HL-60/S4 (cell line): ENCODE measurements around the gene STUB1.

Source experiments
- in situ Hi-C: fragments of 300-500 bp; cut with MboI; formaldehyde crosslinking; loops from 2 replicates; pipeline ENCODE4 v1.14.3; 2022; ENCODE audit warnings: low sequenced_read_pairs

STUB1 gene

DNA sequence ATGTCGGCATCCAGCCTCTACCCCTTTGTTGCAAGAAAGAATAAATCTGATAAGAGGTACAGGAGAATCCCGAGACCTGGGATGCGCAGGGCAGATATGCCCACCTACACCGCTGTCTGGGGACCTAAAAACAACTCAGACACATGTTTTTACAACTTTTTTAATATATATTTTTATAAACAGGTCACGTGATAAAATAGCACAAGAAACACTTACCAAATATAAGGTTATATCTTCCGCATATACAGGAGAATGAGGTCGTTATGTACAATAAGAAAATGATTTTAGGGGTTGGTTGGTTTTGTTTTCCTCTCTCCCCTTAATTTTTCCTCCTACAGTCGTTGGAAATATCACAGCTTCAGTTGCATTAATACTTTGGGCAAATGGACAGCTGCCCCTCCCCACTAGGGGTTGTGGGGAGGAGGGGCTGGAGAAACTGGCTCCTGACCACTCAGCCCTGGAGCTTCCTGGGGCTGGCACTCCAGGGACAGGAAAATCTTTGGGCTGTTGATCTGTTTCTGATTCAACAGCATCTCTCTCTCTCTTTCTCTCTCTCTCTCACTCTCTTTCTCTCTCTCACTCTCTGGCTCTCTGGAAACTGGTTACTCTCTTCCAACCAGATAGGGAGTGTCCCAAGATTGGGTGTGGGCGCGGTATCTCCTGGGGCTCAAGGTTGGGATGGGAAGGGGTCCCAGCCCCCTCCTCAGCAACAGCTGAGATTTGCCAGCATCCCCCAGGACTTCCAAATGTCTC lies 12.3 kb downstream of the STUB1 start:
- in situ Hi-C loops, result no loop called here

DNA sequence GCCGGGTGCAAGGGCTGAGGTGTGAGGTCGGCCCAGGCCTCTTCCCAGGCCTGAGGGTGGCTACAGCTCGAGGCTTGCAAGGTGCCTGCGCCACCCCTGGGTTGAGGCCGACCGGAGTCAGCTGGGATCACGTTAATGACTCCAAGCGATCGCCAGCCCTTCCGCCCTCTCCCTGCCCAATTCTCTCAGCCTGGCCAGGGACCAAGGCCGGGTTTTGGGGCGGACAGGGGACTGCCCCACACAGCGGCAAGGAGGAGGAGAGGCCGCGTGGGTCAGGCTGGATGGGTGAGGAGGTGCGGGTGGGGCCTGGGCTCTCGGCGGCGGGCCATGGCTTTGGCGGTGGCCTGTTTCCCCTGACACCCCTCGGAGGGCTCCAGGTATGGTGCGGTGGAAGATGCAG lies 13.2 kb downstream of the STUB1 start:
- in situ Hi-C loops, result no loop called here

DNA sequence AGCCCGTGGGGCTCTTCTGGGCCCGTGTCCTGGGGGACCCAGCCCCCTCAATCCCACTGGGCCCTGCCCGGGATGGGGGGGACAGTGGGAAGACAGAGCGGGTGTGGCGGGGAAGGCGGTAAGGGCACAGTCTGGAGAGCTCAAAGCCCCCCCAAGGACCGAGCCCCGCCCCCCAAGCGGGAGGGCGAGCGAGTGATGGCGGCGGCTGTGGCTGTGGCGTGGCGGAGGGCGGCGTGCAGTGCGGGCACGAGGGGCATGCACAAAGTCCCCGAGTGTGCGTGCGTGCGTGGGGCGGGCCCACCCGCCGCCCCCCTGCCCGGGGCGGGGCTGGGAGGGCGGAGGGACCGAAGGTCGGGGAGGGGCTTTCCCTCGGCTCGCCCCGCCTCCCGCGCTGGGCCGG lies 13.6 kb downstream of the STUB1 start:
- in situ Hi-C loops, result no loop called here

DNA sequence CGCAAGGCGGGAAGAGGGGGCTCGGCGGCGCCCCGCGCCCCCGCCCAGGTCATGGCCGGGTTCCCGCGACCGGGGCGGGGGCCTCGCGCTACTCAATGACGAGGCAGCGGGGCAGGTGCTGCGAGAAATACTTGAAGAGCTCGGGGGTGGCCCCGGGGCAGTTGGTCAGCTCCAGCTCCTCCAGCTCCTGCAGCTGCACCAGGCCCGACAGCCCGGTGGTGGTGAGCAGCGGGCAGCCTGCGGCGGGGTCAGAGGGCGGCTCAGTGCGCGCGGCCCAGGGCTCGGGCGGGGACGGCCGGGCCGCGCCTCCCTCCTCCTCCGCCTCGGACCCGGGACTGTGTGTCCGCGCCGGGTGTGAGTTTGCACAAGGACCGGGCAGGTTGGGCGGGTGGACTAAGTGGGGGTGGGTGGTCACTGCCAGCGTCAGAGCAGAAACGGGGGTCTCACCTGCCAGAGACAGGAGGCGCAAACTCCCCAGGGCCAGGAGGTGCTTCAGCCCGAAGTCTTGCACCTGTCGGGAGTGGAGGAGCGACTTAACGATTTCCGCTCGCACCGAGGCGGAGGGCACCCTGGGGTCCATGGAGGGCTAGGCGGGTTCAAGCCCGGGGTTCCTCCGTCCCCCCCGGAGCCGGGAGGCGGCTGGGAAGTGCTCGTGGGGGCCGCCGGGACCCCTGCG lies 14.1 kb downstream of the STUB1 start:
- in situ Hi-C loops, result no loop called here

DNA sequence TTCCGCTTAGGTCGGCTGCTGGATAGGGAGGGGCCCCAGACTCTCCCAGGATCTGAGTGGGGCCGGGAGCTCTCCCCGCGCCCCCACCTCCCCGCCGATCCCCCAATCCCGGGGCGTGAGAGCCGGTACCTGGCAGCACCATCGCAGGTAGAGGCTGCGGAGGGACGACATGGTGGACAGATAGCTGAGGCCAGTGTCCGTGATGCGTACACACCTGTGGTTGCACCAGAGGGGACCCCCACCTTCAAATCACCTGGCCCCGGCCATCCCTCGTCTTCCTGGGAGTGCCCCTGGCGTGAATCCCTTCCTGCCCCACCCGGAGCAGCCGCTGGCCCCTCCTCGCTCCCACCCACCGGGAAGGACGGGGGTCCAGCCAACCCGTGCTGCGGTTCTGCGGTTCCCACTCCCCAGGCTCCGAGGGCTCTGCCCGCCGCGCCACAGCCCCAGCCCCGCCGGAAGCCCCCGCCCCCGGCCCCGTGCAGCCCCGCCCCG lies 14.7 kb downstream of the STUB1 start:
- in situ Hi-C loops, result no loop called here

DNA sequence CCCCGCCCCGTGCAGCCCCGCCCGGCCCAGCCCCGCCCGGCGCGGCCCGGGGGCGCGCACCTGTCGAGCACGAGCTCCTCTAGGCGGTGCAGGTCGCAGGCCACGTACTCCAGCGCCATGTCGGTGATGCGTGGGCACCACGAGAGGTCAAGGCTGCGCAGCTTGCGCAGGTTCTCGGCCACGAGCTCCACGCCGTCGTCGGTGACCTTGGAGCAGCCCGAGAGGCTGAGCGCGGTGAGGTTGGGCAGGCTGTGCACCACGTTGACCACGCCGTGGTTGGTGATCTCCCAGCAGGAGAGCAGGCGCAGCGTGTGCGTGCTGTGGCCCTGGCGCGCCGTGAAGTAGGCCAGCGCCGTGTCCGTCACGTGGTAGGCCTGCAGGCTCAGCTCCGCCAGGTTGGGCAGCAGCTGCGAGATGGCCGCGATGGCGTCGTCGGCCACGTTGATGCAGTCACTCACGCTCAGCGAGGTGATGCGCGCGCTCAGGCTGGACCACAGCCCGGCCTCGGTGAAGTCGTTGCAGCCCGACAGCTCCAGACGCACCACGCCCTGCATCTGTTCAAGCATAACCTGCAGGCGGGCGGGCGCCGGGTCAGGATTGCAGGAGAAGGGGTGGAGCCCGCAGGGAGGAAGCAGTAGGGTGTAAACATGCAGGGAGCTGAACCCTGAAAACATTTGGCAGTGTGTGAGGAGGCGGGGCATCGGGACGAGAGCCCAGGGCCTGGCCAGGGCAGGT lies 15.3 kb downstream of the STUB1 start:
- in situ Hi-C loops, result no loop called here

DNA sequence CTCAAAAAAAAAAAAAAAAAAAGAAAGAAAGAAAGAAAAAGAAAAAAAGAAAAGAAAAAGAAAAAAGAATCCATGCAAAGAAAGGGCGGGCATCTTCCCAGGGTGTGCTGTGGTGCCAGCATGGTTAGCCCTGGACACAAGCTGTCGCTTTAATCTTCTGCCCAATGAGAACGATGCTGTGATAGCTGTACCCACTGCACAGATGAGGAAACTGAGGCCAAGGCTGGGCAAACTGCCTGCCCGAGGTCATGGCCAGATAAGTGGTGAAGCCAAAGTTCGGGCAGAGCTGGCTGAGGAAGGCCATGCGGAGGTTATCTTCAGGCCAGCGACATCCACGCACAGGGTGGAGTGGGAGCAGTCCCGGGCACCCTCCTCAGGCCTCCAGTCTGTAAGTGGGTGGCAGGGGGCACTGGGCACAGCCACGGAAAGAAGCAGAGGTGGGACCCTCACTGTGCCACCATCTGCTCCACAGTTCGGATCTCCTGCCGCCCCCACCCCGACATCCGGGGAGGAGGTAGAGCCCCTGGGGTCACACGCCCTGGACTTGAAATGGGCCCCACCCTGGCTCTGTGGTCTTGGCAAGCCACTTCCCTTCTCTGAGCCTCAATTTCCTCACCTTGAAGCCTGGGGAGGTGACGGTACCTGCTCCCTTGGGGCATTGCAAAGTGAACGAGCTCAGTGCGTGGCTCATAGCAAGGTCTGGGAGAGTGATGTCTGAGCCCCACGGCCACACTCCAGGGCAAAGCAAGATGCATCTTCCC lies 18.9 kb downstream of the STUB1 start:
- in situ Hi-C loops, result no loop called here

DNA sequence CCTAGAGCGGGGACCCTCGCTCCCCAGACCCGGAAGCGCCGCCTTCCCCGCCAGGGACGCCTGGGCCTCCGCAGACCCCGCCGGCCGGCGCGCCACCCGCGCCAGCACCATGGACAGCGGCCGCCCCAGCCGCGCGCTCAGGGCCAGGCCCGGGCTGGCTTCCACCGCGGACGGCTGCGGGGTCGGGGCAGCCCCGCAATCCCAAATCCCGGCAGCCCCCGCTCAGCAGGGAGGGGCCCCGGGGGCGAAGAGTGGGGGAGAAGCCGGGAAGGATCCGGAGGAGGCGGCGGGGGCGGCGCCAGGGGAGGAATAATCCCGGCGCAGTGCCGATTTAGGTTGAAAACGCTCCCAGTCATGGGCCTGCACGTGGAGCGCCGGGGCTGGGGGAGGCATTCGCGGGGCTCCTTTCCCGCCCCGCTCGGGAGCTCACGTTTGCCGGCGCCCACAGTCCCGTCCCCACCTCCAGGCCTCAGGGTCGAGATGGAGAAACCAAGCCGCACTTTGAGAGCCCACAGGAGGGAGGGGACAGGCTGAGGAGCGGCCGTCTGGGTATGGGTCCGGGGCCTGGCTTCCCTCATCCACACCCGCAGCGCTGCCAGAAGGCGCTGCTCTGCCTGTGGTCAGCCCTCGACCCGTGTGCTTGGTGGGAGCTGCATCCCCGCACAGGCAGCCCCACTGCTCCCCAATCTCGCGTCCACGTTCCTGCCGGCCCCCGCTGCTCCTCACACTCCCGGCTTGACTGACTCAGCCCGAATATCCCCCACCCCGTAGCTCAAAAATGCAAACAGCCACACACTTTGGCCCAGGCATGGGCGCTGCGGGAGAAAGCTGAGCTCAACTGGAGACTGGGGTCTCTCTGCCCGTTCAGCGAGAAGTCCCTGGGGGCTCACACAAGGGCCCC lies 20.7 kb downstream of the STUB1 start:
- in situ Hi-C loops, result loop anchor here (25.0 kb wide), 1 partner anchor 361 kb away; the partner anchor contains the start of gene SSTR5

DNA sequence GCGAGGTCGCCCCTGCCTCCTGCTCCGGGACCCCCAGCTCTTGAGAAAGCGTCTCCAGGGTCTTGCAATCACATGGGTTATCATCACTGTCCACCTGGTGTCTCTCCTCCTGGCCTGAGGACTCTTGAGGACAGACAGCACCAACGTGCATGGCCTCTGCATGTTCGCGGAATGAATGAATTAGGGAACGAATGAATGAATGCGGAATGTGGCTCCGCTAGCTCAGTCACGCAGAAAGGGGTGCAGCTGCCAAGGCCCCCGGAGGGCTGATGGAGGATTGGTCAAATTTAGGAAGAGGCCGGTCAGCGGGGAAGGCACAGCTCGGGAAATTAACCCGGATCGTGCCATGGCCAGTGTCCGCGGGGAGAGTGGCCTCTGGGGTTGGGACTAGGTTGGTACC lies 22.1 kb downstream of the STUB1 start:
- in situ Hi-C loops, result loop anchor here (25.0 kb wide), 1 partner anchor 360 kb away; the partner anchor contains the start of gene SSTR5

DNA sequence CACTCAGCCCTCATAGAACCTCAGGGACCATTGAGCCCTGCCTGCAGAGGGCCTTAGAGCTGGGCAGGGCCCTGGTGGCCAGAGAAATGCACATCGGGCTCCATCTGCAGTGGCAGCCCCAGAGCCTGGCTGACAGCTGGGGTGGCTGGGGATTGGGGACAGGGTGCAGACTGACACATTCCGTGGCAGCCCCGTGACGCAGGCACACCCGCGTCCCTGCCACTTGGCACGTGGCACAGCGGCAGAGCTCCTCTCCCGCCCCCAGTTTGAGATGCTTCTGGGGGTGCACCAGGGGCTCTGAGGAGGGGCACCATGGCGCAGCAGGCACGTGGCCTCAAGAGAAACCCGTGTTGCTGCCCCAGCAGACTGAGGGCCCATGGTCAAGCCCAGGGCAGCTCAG lies 23.2 kb downstream of the STUB1 start:
- in situ Hi-C loops, result loop anchor here (25.0 kb wide), 1 partner anchor 359 kb away; the partner anchor contains the start of gene SSTR5

DNA sequence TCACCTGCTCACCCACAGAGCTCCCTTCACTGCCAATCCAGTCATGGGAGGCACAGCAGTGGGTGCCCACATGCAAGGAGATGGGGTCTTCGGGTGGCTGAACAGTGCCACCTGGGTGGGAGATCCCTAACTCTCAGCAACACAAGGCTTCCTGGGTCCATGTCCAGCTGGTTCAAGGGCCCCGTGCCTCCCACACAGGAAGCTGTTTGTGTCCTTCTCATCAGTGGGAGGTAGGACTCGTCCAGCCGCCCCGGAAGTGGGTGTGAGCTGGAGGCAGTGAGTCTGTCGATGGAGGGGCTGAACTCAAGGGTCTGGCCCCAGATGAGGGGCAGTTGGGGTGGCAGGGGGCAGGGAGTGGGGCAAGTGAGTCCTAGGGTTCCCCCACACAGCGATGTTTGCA lies 23.8 kb downstream of the STUB1 start:
- in situ Hi-C loops, result loop anchor here (25.0 kb wide), 1 partner anchor 358 kb away; the partner anchor contains the start of gene SSTR5

DNA sequence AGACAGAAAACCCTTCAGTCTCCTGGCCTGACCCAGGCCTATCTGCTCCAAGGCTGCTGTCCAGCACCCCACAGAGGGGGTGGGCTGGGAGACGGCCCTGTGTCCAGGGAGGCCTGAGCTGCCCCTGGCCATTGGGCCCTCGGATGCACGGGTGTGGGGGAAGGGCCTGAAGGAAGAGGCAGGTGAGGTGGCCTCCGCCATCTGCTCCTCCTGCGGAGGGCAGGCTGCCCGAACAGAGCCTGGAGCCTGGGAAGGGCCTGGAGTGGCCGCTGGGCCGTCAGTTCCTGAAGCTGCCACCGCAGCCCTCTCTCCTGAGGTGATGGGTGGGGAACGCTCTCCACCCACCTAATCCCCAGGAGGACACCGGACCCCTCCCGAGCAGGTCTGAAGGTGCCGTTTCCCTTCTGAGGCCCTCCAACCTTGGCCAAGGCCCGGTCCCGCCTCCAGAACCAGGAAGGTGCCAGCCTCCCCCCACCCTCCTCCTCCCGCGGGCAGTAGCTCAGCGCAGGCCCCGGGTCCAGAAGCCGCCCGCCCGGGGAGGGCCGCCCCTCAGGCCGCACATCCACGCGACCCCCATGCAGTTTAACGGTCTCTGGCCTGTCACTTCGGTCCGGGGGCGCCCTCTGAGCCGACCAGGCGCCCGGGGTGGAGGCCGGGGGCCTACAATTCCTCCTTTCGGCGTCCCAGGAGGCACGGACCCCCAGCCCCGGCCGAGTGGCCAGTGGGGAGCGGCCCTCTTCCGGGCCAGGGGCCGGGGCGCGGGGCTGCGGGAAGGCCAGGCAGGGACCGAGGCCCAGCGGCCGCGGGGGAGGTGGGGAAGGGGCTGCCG lies 24.6 kb downstream of the STUB1 start:
- in situ Hi-C loops, result loop anchor here (25.0 kb wide), 1 partner anchor 358 kb away; the partner anchor contains the start of gene SSTR5

DNA sequence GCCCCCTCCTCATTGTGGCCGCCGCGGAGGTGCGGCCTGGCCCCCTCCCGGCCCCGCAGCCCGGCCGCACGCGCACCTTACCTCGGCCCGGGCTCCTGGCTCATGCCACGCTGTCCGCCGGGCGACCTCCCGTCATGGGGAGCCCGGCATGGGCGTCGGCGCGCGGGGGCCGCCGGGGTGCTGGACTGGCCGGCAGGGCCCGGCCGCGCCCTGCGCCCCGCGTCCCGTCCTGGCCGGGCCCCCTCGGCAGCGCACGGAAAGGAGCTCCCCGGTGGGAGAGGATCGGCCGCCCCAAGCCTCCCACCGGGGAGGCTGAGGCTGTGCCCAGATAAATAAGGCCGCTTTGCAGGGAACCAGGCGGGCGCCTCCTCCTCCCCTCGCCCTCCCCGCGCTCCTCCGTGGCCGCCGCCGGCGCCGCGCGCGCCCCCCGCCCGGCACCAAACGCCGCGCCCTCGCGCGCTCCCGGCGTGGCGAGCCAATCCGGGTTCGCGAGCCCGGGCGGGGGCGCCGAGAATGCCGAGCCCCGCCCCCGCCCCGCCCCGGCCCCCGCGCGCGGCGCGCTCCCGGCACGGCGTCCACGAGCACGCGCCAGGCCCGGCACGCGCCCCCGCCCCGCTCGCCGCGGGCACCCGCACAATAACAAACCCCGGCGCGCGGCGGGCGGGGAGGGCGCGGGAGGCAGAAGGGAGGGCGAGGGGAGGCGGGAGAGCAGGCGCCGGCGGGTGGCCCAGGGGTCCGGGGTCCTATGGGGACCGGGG lies 25.4 kb downstream of the STUB1 start, which contains the start of gene FBXL16:
FBXL16 (minus strand) TSS at position 371 of the 758 bp plus-strand sequence. CDS start 8,396 bp downstream, outside the sequence.
- in situ Hi-C loops, result loop anchor here (25.0 kb wide), 1 partner anchor 357 kb away; the partner anchor contains the start of gene SSTR5

DNA sequence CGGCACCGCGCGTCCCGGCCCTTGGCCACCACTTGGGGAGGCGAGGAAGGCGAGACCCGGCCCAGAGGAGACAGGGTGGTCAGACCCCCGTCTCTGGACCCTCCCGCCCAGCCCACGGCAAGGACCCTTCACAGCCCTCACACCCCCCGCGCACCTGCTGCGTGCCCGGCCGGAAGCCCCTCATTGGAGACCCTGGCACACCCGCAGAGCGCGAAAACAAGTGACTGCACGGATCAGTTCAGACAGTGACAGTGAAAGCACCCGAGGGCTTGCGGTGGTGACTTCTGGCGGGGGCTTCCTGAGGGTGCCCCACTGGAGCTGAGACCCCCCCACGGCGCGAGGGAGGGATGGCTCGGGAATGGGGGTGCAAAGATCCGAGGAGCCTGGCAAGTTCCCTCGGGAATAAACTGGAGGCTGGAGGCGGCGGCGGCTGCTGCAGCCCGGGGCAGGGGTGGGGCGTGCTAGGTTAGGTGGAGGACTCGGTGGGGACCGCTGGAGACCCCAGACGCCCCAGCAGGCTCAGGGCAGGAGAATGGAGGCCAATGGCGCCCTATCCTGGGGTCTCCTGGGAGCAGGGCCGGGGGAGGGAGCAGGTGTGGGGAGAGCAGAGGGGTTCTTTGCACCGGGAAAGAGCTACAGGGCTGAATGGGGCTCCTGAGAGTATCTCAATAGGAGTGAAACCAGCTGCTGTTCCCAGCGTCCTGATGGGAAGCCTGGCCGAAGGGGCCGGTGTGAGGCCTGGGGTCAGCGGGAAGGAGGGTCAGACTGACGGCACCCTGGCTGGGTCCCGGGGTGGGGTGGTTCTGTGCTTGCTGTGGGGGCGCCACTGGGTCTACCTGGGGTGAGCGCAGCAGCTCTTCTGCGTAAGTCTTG lies 26.2 kb downstream of the STUB1 start:
- in situ Hi-C loops, result loop anchor here (25.0 kb wide), 1 partner anchor 356 kb away; the partner anchor contains the start of gene SSTR5

DNA sequence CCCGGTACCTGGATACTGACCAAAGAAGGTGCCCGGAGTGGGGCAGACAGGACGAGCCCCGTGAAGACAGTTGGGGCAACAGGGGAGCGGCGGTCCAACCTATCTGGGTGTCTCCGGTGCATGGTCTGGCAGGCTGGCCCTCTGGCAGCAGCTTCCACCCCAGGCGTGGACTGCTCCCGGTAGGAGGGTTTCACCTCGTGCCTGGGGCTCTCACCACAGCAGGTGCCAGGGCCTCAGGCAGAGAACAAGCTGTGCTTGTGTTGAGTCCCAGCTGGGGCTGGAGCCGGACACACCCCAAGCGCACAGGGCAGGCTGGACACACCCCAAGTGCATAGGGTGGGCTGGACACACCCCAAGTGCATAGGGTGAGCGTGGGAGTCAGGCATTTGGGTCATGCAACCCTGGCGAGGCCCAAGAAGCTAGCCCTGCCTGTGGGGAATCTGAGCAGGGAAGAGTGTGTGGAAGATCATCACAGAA lies 26.9 kb downstream of the STUB1 start:
- in situ Hi-C loops, result loop anchor here (25.0 kb wide), 1 partner anchor 355 kb away; the partner anchor contains the start of gene SSTR5

DNA sequence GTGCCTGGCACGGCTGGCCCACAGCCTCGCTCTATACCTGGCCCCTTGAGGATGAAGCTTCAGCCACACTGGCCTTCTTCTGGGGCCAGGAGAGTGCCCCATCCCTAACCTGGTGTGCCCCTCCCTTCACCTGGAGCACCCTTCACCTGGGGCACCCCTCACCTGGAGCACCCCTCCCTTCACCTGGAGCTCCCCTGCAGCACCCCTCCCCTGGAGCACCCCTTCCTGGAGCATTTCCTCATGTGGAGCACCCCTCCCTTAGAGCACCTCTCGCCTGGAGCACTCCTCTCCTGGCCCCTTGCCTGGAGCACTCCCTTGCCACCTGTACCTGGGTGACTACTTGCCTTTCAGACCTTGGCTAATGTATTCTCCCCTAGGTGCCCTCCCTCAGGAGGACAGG lies 27.8 kb downstream of the STUB1 start:
- in situ Hi-C loops, result loop anchor here (25.0 kb wide), 1 partner anchor 354 kb away; the partner anchor contains the start of gene SSTR5
